Pancreas (tissue), 10 donors: ENCODE data around the gene RAI1. TPM values are rescaled to one million over a fixed set of nuclear protein-coding genes. Genes with fewer than 3 reads are reported as not detected.
A peak's percentile ranks its signal among the peaks of the same experiment; 100 is the strongest.

Experiments
- ATAC-seq, 4 donors: fragments of 200-7000 bp; cut with Tn5 transposase; one replicate each; pipeline versions ENCODE4 v1.8.0 to v1.9.1; 2020; ENCODE audit warnings: mild to moderate bottlenecking in 4 of 4, moderate library complexity in 4 of 4
- DNase-seq, 6 donors: peaks; one replicate each; pipeline ENCODE4 v3.0.0-alpha.2; 2020
- FAIRE-seq: peaks from 2 replicates; lab custom pipeline; 2012; peaks lifted over from hg19 to GRCh38; lab: Jason Lieb, UNC
- H3K27ac ChIP-seq, 4 donors: fragments of 200-600 bp; sonication (generic); 1 replicate in 3 of 4; 2 replicates in 1 of 4; pipeline versions ENCODE4 v1.5.0 to v1.8.0; 2020
- H3K27me3 ChIP-seq, 4 donors: fragments of 200-600 bp; one replicate each; pipeline ENCODE4 v1.8.0; 2021
- H3K36me3 ChIP-seq, 3 donors: fragments of 200-600 bp; sonication (generic) in 1 of 3; one replicate each; pipeline versions ENCODE4 v1.5.0 to v1.8.0; 2020 to 2021
- H3K4me1 ChIP-seq, 3 donors: fragments of 200-600 bp; one replicate each; pipeline ENCODE4 v1.8.0; 2021
- H3K4me3 ChIP-seq, 4 donors: fragments of 200-600 bp; sonication (generic) in 2 of 4; one replicate each; pipeline versions ENCODE4 v1.5.0 to v1.8.0; 2020 to 2021
- H3K9me3 ChIP-seq, 4 donors: fragments of 200-600 bp; one replicate each; pipeline ENCODE4 v1.8.0; 2021
- WGBS, 2 donors: extraction: QIAGEN DNeasy Blood & Tissue Kit; methylation state at CpG; one replicate each; pipeline ENCODE4 v1.1.7; 2013; 5-methylcytosine and 5-hydroxymethylcytosine counted together
- intact Hi-C, 3 donors: fragments of 100-400 bp; cut with DNase I; formaldehyde crosslinking; loops; one replicate each; pipeline versions ENCODE4 v1.11.1 to v1.14.2; 2022
- polyA plus RNA-seq, 2 donors: library from polyadenylated mRNA; stranded (reverse); fragments of 200-250 nt; gene quantifications; one replicate each; pipeline ENCODE4 v1.2.3, GENCODE V29; 2013
- total RNA-seq, 6 donors: library from RNA; stranded (reverse); fragmentation: NEBNext Ultra II Directional in 4 of 6; extraction: Animal tissue kit (Norgen Biotek cat#: 25700) in 4 of 6; gene quantifications; one replicate each; pipeline versions ENCODE4 v1.2.1 to v1.2.4, GENCODE V29; 2021 to 2023
- TF ChIP-seq, protein P1 (sequence below), 4 donors: fragments of 200-600 bp; sonication (generic) in 3 of 4; IDR thresholded peaks; one replicate each; pipeline versions ENCODE4 v1.5.0 to v1.8.0; 2021; ENCODE audit warnings: antibody characterized with exemption in 4 of 4
- donor health status: healthy with polysubstance abuse.
- donor health status: DM: no; HTN: no; CAD: no; lungs with moderate emphysema.
- donor health status: DM: no; HTN: no; CAD: no.
- donor health status: control.
- donor health status: control.
- donor health status: Bipolar disorder and iron deficiency.
- donor health status: DM: yes; HTN: yes; CAD: no.
- donor health status: DM: no; HTN: no; CAD: no.
- donor health status: DM: no; HTN: no; CAD: no.
- donor health status: DM: yes; HTN: yes; CAD: no.

RAI1 gene
- total and polyA plus RNA-seq, 8 donors = 12.1 to 23.9 (median 16.7) TPM

DNA sequence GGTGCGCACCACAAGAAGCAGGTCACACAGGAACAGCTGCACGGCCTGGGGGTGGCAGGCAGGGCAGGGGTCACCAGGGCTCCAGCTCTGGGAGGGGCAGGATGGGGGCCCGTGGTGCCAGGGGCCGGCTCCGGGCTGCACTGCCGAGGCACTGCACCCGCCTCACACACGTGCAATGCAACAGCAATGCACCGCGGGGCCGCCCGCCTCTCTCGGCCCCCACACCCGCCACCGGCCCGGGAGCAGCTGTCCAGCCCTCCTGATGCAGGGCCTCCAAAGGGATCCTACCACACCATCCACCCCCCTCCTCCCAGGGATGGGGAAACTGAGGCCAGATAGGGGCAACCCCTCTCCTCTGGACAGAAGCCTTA, 132.5 kb downstream of the RAI1 start:
- ATAC-seq (no peak), DNase-seq (no peak), FAIRE-seq (no peak)
- H3K9me3 ChIP-seq = no peaks in the 10 kb centered on the region
- TF ChIP-seq, protein P1, sequence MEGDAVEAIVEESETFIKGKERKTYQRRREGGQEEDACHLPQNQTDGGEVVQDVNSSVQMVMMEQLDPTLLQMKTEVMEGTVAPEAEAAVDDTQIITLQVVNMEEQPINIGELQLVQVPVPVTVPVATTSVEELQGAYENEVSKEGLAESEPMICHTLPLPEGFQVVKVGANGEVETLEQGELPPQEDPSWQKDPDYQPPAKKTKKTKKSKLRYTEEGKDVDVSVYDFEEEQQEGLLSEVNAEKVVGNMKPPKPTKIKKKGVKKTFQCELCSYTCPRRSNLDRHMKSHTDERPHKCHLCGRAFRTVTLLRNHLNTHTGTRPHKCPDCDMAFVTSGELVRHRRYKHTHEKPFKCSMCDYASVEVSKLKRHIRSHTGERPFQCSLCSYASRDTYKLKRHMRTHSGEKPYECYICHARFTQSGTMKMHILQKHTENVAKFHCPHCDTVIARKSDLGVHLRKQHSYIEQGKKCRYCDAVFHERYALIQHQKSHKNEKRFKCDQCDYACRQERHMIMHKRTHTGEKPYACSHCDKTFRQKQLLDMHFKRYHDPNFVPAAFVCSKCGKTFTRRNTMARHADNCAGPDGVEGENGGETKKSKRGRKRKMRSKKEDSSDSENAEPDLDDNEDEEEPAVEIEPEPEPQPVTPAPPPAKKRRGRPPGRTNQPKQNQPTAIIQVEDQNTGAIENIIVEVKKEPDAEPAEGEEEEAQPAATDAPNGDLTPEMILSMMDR (IDR thresholded peaks at IDR 0.05) = no peak
- H3K4me3 ChIP-seq = no peak overlapping the region
- no peak overlapping the region for H3K27ac ChIP-seq
- no peaks in the 10 kb centered on the region for H3K27me3 ChIP-seq
- H3K36me3 ChIP-seq = peaks cover 0 to 10% (median under 1%) of the 10 kb centered on the region in 3 donors
- no peaks in the 10 kb centered on the region for H3K4me1 ChIP-seq
- intact Hi-C loops = loop anchor here in 1 of 3 donors (2.0 kb wide), 1 partner anchor 45 kb away; no protein-coding TSS in a partner anchor
- WGBS, 2 donors = 92 to 93% methylated on average over 11 to 16 of the region's 16 CpGs

DNA sequence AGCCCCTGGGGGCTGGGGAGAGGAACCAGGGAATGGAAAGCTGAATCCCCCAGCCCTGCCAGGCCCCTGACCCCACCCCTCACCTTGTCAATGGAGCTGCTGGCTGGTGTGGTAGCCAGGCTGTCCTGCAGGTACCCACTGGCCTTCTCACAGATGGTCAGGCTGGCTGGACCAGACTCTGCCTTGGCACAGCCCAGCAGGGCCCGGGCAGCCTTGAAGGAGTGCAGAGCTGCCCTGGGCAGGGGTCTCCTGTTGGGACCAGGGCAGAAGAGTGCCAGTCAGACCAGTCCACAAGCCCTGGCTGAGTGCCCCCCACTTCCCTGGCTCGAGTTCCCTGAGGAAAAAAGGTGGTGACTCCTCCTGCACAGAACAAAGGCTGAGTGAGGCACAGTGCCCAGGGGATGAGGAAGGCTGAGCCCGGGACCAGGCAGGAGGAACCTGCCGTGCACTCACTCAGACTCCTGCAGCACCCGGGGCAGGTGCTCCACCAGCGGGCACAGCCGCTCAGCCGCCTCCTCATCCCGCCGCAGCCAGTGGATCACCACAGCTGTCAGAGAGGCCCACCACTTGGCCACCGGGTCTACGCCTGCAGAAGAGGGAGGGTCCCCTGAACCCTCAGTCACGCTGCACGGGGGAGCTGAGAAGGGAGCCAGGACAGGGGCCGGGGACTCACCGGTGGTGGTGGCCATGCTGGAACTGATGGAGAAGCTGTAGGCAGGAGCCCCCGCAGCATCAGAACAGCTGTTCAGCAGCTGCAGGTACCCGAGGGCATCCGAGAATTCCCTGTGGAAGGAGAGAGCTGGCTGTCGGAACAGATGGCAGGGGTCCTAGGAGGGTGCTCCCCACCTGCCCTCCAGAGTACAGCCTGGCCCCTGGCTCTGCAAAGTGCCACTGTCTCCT, 133.2 kb downstream of the RAI1 start:
- FAIRE-seq (no peak), DNase-seq (peak in 1 of 6 donors; percentile 82), ATAC-seq (no peak)
- peaks cover 0 to 2% (median 0%) of the 10 kb centered on the region in 3 donors for H3K4me1 ChIP-seq
- intact Hi-C loops = loop anchor here in 1 of 3 donors (5.0 kb wide), 1 partner anchor 43 kb away; no protein-coding TSS in a partner anchor
- no peaks in the 10 kb centered on the region for H3K27me3 ChIP-seq
- peaks cover 0 to 10% (median 5%) of the 10 kb centered on the region in 3 donors for H3K36me3 ChIP-seq
- no peak overlapping the region for H3K4me3 ChIP-seq
- TF ChIP-seq, protein P1 (IDR thresholded peaks at IDR 0.05) = no peak
- WGBS, 2 donors = 86 to 88% methylated on average over 20 of the region's 20 CpGs
- no peaks in the 10 kb centered on the region for H3K9me3 ChIP-seq
- H3K27ac ChIP-seq = no peak overlapping the region

DNA sequence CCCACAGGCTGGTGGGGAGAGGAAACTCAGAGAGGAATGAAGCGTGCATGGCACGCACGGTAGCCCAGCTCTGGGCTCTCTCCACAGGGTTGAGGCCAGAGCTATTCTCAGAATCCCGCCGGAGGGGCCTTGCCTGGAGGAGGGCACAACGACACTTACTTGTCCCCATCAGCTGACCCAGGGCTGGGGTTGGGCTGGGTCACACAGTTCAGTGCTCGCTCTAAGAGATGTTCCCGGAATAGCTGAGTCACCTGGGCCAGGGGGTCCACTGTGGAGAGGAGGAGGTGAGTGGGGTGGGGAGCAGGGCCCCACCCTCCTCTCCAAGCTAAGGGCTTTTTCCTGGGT, 133.8 kb downstream of the RAI1 start:
- Histone ChIP-seq H3K36me3 (peaks cover 0 to 10% (median 5%) of the 10 kb centered on the region in 3 donors), H3K4me1 (peaks cover 0 to 9% (median 0%) of the 10 kb centered on the region in 3 donors), H3K9me3 (no peaks in the 10 kb centered on the region), H3K27ac (no peak overlapping the region), H3K4me3 (no peak overlapping the region), H3K27me3 (no peaks in the 10 kb centered on the region)
- FAIRE-seq (no peak), DNase-seq (peak in 1 of 6 donors; percentile 73), ATAC-seq (no peak)
- TF ChIP-seq, protein P1 (IDR thresholded peaks at IDR 0.05) = no peak
- intact Hi-C loops = loop anchor here in 1 of 3 donors (5.0 kb wide), 1 partner anchor 42 kb away; no protein-coding TSS in a partner anchor
- WGBS, 2 donors = 89 to 95% methylated on average over 8 of the region's 8 CpGs

DNA sequence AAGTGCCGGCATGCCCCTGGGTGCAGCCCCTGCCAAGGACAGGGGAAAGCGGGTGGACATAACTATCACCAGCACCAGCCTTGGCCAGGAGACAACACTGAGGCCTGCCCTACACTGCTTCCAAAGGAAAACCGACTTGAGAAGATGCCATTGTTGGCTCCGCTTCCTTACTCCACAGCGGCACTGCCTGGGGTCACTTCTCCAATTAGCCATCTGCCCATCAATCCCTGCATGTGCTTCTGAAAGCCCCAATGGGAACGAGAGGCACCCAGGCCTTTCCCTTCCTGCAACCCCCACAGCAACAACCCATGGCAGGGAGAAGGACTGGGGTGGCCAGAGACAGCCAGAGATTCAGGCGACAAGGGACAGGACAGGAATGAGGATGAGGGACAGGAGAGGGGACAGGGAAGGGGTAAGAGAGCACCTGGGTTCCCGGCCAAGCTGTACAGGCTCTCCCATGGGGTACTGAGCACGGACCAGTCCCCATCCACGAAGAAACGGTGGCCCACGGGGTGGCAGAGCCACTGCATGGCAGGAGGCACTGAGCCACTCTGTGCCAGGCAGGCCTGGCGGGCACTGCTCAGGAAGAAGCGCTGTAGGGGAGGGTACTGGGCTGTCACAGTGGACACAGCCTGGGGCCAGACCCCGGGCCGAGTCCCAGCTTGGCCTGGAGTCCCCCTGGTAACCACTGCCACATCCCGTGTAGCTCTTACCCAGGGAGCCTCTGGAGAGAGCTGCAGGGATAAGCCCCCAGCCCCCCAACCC, 134.4 kb downstream of the RAI1 start:
- Histone ChIP-seq H3K27ac (no peak overlapping the region), H3K4me3 (no peak overlapping the region), H3K36me3 (peaks cover 0 to 10% (median 5%) of the 10 kb centered on the region in 3 donors), H3K27me3 (no peaks in the 10 kb centered on the region), H3K4me1 (peaks cover 0 to 12% (median 0%) of the 10 kb centered on the region in 3 donors), H3K9me3 (no peaks in the 10 kb centered on the region)
- no peak for ATAC-seq
- intact Hi-C loops = loop anchor here in 1 of 3 donors (5.0 kb wide), 1 partner anchor 42 kb away; no protein-coding TSS in a partner anchor
- WGBS, 2 donors = 86 to 94% methylated on average over 17 of the region's 17 CpGs
- DNase-seq = peak in 1 of 6 donors; percentile 78
- TF ChIP-seq, protein P1 (IDR thresholded peaks at IDR 0.05) = no peak
- no peak for FAIRE-seq
